GM12891 (cell line): ENCODE data around the gene TRIP12.

Source experiments
- DNase-seq: peaks from one replicate; pipeline ENCODE4 v3.0.0; 2011; ENCODE audit warnings: low spot score; ENCODE audit not compliant: insufficient read length
- FAIRE-seq: peaks from 2 replicates; lab custom pipeline; 2011; peaks lifted over from hg19 to GRCh38; lab: Jason Lieb, UNC
- PAX5 ChIP-seq: IDR thresholded peaks from 2 replicates; pipeline ENCODE4 v1.6.1; 2011; ENCODE audit warnings: low read length, moderate library complexity, mild to moderate bottlenecking; ENCODE audit not compliant: insufficient read depth, severe bottlenecking
- POLR2A ChIP-seq: IDR thresholded peaks from 2 replicates; pipeline ENCODE4 v1.6.1; 2011; ENCODE audit warnings: low read depth, low read length, control low read depth
- POLR2AphosphoS5 ChIP-seq: IDR thresholded peaks from 2 replicates; pipeline ENCODE4 v1.6.1; 2011; ENCODE audit warnings: low read depth, low read length, control low read depth
- POU2F2 ChIP-seq: IDR thresholded peaks from 2 replicates; pipeline ENCODE4 v1.6.1; 2011; ENCODE audit warnings: low read depth, mild to moderate bottlenecking, control low read depth, low read length, moderate library complexity
- SPI1 ChIP-seq: IDR thresholded peaks from 2 replicates; pipeline ENCODE4 v1.6.1; 2011; ENCODE audit warnings: low read depth, low read length, control low read depth
- TAF1 ChIP-seq: IDR thresholded peaks from 2 replicates; pipeline ENCODE4 v1.6.1; 2011; ENCODE audit warnings: low read depth, low read length, control low read depth

TRIP12 gene

GRCh38 chr2:229784791-229785190 is 137.0 kb downstream of the TRIP12 start:
- DNase-seq (no peak), FAIRE-seq (no peak)
- TF ChIP-seq POLR2A (no peak), PAX5 (no peak), POU2F2 (no peak)

DNA sequence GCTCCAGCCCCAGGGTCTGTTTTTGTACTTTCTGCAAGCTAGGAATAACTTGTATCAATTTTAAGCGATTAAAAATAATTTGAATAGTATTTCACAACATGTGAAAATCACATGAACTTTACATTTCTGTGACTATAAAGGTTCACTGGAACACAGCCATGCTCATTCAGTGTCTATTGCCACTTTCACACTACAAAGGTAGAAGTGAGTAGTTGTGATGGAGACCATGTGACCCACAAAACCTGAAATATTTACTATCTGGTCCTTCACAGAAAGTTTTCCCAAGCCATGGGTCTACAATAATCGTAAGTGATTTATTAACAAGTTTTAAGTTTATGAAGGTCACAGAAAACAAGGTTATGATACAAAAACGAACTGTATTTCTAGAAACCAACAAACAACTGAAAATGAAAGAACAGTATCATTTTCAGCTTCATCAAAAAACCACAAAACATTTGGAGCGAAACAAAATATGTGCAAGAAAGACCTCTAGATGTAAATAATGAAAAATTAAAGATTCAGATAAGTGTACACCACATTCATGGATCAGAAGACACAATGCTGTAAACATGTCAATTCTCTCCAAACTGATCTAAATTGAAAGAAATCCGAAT is 138.6 kb downstream of the TRIP12 start:
- FAIRE-seq (peak; percentile 74), DNase-seq (no peak)
- TF ChIP-seq PAX5 (no peak), POLR2A (no peak), TAF1 (no peak), POLR2AphosphoS5 (no peak), POU2F2 (no peak), SPI1 (no peak)

- FAIRE-seq = peak; percentile 88
- no peak for TF ChIP-seq PAX5
- TF ChIP-seq POU2F2 = no peak
- TF ChIP-seq POLR2AphosphoS5 = no peak
- no peak for TF ChIP-seq SPI1
- TF ChIP-seq POLR2A = no peak
- TF ChIP-seq TAF1 = no peak
- no peak for DNase-seq
Observed at GRCh38 chr2:229780856-229781773, 140.7 kb downstream of the TRIP12 start.

GRCh38 chr2:229779650-229780049 is 142.2 kb downstream of the TRIP12 start:
- no peak for DNase-seq
- TF ChIP-seq POLR2A = no peak
- TF ChIP-seq POU2F2 = no peak
- no peak for TF ChIP-seq PAX5
- TF ChIP-seq TAF1 = no peak
- no peak for TF ChIP-seq SPI1
- TF ChIP-seq POLR2AphosphoS5 = no peak
- FAIRE-seq = peak; percentile 57

DNA sequence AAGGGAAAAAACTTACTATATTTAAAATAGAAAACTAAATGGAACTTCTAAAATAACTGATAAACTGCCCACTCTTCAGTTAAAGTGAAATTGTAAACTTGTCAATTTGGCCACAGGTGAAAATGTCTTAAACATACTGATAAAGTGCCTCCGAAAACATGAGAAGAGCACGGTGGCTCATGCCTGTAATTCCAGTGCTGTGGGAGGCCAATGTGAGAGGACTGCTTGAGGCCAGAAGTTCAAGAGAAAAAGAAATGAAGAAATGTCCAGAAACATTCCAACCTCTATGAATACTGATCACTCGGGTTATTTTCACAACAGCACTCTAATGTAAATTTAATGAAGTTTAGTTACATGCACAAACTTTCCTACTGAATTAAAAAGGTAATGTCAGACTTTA is 144.1 kb downstream of the TRIP12 start:
- TF ChIP-seq SPI1 (no peak), POLR2AphosphoS5 (no peak), POU2F2 (no peak), PAX5 (no peak), POLR2A (no peak), TAF1 (no peak)
- FAIRE-seq = no peak
- DNase-seq = no peak

DNA sequence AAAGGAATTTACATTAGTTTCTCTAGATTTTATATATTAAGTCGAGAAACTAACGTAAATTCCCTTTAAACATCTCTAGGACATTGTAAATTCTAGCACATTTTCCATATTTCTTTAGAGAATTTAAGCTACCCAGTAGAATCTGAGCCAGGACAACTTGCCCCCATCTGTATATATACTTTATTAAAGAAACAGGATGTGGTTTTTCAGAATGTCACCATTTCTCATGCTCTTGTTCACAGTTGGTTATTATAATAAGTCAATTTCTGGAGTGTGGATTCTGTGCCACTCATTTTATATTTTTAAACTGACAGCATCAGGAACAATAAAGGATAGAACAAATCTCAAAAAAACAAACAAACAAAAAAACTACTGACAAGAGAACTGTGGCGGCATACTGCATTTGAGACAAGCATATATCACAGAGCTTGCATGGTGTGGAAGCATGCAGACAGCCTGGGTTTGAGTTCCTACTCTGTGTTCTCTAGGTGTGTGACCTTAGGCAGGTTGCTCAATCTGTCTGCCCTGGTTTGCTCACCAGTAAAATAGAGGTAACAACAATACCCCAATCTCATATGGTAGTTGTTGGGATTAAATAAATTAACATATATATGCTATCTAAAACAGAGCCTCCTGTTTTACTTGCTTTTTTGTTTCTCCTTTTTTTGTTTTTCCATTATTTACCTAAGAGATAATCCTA is 146.0 kb downstream of the TRIP12 start:
- TF ChIP-seq PAX5 = no peak
- TF ChIP-seq SPI1 = no peak
- TF ChIP-seq POLR2AphosphoS5 = no peak
- no peak for TF ChIP-seq POU2F2
- TF ChIP-seq POLR2A = no peak
- no peak for TF ChIP-seq TAF1
- no peak for DNase-seq
- peak; percentile 58 for FAIRE-seq

GRCh38 chr2:229774237-229774636 is 147.6 kb downstream of the TRIP12 start:
- no peak for FAIRE-seq

DNA sequence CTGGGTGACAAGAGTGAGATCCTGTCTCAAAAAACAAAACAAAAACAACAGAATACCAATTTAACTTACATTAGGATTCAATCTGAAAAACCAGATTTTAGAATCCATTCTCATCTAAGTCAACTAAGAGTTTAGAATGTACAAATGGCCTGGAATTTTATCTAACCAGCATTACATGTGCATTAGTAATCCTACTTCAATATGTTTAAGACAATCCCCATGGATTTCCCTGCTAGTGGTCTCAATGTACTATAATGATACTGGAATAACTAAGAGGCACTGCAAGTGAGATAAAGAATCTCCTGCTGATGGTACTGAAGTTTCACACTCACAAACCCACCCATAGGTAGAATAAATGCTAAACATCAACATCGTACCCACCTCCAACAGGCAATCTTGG is 153.6 kb downstream of the TRIP12 start:
- DNase-seq (no peak), FAIRE-seq (no peak)
- no peak for TF ChIP-seq PAX5
- TF ChIP-seq SPI1 = no peak
- no peak for TF ChIP-seq POU2F2
- TF ChIP-seq POLR2A = no peak
- no peak for TF ChIP-seq POLR2AphosphoS5
- no peak for TF ChIP-seq TAF1

More at GRCh38 chr2:229774237-229774636, 147.6 kb downstream of the TRIP12 start:
- DNase-seq = no peak
- no peak for TF ChIP-seq POLR2AphosphoS5
- no peak for TF ChIP-seq PAX5
- TF ChIP-seq POU2F2 = no peak
- TF ChIP-seq TAF1 = no peak
- no peak for TF ChIP-seq POLR2A
- TF ChIP-seq SPI1 = no peak

DNA sequence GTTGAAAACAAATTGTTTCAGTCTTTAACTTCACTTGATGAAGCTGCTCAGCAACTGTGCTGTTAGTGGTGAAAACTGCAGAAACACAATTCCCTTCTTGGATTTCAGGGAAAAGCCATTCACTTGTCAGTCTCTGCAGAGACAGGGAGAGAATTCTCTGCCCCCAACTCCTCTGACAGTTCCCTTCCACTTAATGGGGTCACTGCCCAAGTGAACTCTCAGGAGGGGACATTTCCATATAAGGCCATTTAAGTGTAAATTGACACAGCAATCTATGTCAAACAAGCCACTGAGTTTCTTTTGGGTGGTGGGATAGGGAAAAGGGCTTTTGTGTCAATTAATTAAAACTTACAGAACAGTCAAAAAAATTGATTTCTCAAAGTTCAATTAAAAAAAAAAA is 156.1 kb downstream of the TRIP12 start:
- TF ChIP-seq POLR2AphosphoS5 (no peak), TAF1 (no peak), SPI1 (no peak), PAX5 (no peak), POU2F2 (no peak), POLR2A (no peak)
- no peak for FAIRE-seq
- no peak for DNase-seq
